ENCODE measurements around the gene SASH1.

DNA sequence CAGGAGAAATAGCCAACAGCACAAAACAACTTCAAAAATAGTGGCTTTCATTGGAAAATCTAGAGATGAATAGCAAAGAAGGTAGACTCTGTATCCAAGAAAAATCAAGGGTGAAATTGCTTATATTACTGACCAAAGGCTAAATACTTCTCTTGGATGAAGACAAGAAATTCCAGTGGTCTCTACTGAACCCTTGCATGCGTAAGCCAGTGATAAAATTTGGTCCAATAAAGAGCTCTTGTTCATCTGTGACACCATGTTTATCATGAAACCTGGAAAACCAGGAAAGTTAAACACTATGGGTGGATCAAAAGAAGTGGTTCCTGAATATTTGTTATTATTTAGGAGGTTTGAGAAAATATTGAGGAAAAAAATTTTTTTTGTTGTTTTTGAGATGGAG, 25.6 kb upstream of the SASH1 start:
- no peak for TF ChIP-seq CTCF (IDR thresholded peaks at IDR 0.05)
- TF ChIP-seq EZH2 (IDR thresholded peaks at IDR 0.05), result no peak
- no peak for TF ChIP-seq EZH2phosphoT487 (IDR thresholded peaks at IDR 0.05)
